GM18508 (cell line): ENCODE data around the gene IL25.
"Not testable (repeated sequence)": the region's sequence is repeated elsewhere in the genome, so short reads cannot be mapped to it uniquely, and the experiment has no call there.

ENCODE experiments used
- ATAC-seq: cut with Tn5 transposase; IDR thresholded peaks from one replicate; pipeline ENCODE4 v1.9.1; 2021; ENCODE audit warnings: moderate number of reproducible peaks; ENCODE audit not compliant: insufficient read depth, unreplicated experiment

The IL25 gene

DNA sequence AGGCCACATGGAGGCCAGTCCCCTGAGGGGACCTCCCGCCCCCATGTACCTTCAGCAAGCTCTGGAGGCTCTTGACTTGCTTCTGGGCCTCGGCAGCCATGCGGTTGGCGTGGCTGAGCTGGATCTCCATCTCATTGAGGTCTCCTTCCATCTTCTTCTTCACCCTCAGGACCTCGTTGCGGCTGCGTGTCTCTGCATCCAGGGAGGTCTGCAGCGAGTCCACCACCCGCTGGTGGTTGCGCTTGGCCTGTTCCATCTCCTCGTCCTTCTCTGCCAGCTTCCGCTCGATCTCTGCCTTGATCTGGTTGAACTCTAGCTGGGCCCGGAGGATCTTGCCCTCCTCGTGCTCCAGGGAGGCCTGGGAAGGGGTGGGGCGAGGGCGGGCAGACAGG lies 13.7 kb downstream of the IL25 start:
- ATAC-seq, result not testable (repeated sequence)

DNA sequence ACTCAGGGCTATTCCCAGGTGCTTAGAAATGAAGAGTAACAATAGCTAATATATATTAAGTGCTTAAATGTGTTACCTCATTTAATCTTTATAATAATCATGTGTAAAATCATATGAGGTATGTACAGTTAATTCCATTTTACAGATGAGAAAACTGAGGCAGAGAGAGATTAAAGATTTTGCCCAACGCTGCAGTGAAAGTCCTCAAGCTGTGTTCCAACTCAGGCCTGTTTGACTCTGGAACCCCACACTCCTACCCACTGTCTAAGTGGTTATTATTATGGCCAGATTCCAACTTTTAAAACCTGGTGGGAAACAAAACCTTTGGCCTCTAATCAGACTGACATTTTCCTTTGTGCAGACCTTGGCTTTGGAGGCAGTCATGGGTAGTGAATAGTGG lies 14.4 kb downstream of the IL25 start:
- ATAC-seq, result no peak

DNA sequence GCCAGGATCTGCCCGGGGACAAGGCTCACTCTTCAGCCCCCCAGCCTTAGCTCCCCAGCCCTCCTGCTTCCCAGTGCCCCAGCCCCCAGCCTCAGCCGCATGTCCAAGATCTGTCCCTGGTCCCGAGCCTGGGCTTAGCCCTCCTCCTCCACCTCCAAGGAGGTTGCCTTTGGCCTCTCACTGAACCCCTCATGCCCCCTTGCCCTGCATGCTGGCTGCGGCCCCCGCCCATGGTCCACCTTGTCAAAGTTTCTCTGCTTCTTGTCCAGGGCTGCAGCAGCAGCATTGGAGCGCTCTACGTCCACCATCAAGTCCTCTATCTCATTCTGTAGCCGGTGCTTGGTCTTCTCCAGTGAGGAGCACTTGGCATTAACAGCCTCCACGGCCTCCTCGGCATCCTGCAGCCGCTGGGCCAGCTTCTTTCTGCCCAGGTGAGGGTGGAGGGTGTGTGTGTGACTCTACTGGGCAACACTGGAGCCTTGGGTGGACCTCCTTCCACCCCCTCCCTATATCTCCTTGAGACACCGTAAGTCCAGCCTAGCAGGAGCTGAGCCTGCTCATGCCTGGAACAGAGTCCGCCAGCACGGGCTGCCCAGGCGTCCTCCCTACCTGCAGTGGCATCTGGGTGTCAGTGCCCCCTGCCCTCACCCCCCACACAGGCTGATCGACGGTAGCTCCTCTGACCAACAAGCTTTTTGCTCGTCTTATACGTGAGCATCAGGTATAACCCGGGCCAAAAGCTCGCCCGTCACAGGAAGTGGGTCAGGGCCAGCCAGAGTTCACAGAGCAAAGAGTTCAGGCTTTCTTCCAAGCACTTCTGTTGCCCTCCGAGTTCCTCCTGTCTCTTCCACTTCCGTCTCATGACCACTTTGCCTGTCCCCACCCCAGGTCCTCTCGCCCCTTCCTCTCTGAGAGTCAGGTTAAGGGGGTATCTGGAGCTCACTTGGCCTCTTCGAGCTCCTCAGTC lies 15.6 kb downstream of the IL25 start:
- no peak for ATAC-seq

DNA sequence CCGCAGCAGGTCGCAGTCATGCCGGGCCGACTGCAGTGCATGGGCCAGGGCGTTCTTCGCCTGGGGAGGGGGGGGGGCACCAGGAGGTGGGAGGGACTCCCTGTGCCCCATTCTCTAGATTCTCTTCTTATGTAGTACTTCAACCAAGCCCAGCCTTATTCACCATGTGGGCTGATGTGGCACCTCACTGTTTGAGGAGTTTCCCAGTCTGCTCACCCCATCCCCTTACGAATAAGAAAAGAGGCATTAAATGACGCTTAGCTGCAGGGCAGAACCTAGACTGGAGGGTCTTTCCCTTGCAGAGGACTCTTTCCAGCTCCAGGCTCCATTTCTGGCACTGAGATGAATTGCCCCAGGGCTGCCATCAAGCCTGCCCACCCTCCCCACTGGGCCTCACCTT lies 16.4 kb downstream of the IL25 start:
- no peak for ATAC-seq

DNA sequence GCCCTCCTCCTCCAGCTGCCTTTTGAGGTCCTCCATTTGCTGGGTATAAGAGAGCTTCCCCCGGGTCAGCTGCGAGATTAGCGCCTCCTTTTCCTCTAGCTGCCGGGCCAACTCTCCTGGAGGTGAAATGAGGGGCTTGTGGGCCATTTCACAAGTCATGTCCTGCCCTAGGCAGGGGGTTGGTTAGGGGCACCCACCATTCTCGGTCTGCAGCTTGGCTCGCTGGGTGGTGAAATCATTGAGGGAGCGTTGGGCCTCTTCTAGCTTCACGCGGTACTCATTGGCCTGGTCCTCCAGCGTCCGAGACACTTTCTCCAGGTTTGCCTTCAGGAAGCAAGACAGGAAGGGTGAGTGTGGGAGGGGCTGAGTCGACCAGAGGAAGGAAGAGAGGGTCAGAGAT lies 16.8 kb downstream of the IL25 start:
- no peak for ATAC-seq

DNA sequence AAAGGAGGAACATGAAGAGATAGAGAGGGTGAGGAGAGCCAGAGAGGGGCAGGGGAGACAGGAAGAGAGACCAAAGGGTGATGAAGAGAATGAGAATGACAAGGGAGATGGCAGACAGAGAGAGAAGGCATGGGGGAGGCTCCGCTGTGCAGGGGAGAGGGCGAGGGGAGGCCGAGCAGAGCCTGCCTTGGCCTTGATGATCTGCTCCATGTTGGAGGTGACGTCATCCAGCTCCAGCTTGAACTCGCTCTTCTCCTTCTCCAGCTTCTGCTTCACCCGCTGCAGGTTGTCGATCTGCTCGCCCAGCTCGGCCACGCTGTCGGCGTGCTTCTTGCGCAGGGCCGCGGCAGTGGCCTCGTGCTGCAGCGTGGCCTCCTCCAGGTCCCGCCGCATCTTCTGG lies 17.3 kb downstream of the IL25 start:
- ATAC-seq, result not testable (repeated sequence)

DNA sequence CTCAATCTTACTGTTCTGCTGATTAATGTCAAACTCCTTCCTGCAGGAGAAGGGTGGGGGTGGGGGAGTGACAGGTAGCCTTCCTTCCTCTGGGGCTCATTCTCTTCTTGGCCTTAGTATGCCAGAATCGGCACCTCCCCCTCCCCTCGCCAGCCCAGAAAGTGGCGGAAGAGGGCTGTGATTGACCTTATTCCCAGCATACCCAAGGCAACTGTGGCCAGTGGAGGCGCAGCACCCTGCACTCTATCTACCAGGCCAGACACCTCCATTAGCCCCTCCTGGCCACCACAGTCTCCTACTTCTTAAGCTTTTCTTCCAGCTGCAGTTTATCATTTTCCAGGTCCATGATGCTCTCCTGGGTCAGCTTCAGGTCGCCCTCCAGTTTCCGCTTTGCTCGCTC lies 20.0 kb downstream of the IL25 start:
- ATAC-seq, result no peak

DNA sequence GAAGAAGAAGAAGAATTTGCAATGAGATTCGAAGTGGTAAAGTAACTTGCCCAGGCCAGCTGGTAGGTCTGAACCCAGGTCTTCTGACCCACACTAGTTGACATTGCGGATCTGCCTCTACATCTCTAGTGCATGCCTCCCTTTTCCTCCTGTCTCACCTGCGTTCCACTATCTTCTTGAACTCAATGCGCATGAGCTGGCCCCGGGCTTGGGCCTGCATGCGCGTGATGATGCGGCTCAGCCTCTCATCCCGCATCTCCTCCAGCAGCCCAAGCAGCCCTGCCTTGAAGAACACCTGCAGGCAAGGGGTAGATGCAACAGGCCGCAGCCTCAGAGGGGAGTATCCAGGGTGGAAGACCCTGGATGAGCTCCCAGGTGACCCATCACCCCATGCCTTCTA lies 23.5 kb downstream of the IL25 start:
- ATAC-seq, result no peak

DNA sequence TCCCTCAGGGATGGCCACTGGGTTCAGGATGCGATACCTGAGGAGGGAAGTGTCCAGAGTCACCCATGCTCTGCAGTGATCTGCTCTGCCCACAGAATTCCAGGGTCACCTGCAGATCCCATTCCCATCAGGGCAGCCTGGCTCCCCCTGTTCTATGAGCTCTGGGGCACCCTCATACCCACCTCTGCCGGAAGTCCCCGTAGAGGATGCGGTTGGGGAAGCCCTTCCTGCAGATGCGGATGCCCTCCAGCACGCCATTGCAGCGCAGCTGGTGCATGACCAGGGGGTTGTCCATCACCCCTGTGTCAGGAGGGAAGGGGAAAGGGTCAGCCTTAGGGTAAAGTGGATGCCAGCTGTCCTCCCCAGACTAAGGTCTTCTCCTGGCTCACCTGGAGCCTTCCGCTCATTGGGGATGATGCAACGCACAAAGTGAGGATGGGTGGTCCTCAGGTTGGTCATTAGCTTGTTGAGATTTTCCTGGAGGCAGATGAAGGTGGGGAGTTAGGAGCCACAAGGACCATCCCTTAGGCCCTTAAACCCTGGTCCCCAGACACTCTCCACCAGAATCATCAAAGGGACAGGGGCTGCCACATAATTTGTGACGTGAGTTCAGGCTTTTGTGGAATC lies 24.3 kb downstream of the IL25 start:
- no peak for ATAC-seq

DNA sequence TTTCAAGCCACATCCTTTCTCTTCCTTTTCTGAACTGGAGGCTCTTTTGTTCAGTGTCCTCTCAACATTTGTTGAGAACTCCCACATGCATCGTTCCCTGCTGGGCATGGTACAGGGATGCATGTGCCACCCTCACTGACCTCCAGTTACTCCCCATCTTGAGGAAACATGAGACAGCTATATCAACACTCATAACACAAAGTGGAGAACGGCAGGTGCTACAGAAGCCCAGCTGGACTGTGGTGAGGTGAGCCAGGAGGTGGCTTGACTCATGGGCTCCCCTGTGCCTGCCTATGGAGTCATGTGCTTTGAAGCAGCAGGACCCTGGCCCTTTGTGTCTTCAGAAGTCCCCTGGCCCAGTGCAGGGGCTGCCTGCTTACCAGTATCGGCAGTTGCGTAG lies 25.7 kb downstream of the IL25 start:
- no peak for ATAC-seq

DNA sequence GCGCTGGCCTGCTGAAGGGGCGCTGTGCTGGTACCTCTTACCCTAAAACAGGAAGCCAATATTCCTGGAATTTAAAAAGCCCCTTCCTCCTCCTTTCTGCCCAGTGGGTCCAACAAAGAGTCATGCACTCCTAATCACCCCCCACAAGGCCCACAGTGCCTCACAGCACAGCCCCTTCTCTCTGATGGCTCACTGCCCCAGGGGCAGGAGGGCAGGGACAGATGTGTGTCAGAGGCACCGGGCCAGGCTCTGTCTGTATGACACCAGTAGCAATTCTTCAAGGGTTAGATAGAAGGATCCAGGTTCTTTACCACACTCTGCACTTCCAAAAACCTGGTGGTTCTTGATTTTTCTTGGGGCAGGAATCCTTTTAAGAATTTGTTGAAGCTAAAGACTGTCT lies 26.5 kb downstream of the IL25 start:
- no peak for ATAC-seq

DNA sequence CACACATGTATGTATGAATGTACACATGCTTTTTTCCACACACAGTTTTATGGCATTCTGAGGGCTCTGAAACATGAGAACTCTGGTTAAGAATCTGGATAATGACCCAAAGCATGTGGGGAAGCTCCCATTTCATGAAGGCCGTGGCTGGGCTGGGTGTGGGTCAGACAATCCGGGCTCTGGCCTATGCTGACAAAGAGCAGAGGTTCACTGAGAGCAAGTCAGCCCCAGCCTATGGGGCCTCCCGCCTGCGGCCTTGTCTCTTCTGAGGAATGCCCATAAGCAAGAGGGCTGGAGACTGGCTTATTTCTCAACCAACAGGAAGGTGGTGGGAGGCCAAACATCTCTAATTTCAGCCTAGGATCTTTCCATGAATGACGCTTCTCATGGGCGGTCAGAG lies 27.0 kb downstream of the IL25 start:
- no peak for ATAC-seq

DNA sequence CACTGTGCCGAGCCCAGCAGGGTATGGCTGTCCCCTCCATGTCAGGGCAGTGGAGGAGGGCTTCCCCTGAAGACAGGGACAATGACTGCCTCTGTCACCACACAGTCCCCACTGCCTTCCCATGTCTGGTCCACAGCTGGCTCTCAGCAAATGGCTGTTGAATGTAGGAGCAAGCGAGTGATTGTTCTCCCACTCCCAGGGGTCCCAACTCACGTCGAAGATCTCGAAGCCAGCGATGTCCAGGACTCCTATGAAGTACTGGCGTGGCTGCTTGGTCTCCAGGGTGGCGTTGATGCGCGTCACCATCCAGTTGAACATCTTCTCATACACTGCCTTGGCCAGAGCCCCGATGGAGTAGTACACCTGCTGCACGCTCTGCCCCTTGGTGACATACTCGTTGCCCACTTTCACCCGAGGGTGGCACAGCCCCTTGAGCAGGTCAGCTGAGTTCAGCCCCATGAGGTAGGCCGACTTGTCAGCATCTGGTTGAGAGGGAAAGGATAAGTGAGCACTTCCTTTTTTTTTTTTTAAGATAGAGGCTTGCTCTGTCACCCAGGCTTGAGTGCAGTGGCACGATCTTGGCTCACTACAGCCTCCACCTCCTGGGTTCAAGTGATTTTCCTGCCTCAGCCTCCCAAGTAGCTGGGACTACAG lies 28.0 kb downstream of the IL25 start:
- not testable (repeated sequence) for ATAC-seq

DNA sequence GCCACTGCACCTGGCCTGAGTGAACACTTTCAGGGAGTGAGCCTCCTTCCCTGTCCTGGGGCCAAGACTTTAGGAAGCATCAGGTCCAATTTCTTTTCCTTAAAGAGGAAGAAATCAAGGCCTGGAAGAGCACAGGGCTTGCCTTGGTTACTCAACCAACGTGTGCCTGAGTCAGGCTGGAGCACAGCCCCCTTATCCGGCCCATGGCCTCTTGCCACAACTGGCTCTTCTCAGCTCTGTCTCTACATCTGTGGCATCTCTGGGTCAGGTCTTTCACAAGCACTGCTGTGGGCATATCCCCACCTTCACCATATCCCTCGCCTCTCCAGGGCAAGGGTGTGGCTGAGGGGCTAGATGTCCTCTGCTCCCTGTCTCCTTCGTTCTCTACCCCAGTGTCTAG lies 28.7 kb downstream of the IL25 start:
- no peak for ATAC-seq

DNA sequence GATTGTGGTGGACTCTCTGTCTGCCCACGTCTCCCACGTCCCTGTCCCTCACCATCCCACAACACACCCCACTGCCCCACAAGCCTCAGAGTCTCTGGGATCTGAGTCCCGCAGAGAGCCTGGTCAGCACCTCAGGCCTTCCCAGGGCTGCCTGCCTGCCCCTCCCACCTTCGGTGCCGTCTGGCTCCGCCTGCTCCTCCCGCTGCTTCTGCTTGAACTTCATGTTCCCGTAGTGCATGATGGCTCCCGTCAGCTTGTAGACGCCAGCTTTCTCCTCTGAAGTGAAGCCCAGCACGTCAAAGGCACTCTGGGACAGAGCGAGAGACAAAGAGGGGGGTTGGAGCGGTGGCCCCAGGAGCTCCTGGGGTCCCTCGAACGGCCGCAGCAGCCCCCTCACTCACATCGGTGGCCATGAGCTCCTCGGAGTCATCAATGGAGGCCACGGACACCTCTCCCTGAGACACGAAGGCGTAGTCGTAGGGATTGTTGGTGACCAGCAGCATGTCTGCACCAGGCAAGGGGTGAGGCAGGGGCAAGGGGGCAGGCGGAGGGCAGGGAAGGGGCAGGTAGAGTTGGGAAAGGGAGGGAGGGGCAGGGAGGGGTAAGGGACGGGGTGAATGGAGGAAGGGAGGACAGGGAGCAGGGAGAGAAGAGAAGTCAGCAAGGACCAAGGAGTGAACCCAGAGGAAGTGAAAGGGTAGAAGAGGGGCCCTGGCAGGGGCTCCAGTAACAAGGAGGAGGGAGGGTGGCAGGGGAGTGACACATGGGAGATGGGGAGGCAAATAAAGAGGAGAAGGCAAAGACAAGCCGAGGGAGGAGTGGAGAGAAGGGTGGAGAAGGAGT lies 29.9 kb downstream of the IL25 start:
- ATAC-seq, result no peak

DNA sequence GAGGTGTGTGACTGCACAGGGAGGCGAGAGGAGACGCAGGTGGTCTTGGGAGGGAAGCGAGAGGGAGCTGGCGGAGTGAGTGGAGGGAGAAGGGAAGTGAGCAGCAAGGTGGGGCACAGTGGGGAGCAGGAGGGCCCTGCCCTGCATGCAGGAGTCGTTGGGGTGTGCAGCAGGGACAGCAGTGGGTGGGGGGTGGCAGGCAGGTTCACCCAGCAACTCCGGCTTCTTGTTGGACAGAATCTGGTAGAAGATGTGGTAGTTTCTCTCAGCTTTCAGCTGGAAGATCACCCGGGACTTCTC lies 30.5 kb downstream of the IL25 start:
- no peak for ATAC-seq

DNA sequence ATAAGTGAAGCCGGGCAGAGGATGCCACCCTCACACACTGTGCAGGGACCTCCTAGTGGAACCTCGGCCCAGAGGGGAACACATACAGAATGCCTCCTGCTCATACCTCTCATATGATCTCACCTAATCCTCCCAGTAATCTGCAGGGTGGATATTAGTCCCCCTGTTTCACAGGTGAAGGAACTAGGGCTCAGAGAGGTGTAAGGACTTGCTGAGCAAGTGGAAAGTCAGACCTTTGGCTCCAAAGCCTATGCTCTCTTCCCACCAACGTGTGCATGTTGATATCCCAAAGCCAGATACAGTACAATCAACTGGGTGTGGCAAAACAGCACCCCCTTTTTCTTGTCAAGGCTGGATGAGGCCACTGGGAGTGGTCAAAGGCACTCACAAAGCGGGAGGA lies 31.3 kb downstream of the IL25 start:
- ATAC-seq, result no peak

DNA sequence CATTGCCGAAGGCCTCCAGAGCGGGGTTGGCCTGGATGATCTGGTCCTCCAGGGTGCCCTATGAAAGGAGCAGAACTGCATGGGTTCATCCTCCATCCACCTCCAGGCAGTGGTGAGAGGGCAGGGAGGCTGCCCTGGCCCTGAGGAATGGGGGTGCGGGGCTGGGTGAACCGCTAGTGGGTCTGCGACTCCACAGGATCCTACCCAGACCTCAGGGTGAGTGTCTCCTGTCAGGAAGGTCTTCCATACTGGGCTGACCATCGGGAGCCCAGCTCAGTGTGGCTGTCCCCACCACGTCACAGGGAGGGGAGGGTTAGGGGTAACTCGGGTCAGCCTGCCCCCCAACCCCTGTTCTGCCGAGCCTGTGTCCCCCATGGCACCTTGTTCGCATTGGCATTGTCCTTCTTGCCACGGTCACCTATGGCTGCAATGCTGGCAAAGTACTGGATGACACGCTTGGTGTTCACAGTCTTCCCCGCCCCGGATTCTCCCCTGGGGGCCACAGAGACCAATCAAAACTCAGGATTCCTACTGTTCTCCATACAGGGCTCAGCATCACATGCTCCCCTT lies 31.8 kb downstream of the IL25 start:
- ATAC-seq, result no peak

DNA sequence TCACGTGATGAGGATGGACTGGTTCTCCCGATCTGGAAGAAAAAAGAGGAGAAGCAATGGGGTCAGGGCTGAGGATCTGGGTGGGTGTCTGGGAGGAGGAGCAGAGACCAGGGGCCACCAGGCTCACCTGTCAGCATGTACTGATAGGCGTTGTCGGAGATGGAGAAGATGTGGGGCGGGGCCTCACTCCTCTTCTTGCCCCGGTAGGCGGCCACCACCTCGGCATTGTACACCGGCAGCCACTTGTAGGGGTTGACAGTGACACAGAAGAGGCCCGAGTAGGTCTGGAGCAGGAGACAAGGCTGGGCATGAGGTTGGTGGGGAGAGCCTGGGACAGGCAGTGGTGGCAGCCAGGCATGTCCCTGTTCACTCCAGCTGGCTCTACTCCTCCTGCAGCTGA lies 32.5 kb downstream of the IL25 start:
- ATAC-seq, result no peak

DNA sequence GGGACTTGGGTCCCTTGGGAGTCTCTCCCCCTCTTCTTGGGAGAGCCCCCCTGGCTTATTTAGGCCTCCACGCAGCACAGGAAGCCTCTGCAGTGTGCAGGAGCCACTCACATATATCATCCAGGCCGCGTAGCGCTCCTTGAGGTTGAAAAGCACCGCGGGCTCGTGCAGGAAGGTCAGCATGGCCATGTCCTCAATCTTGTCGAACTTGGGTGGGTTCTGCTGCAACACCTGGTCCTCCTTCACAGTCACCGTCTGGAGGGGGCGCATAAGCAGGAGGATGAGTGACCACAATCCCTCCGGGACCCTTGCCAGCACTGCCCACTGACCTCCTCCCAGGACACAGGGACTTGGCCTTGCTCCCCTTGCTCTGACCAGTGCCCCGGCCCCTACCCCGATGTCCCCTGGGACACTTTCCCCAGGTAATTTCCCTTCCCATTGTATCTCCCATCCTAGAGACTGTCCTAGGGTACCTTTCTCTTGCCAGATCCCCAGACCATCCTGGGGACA lies 33.0 kb downstream of the IL25 start:
- ATAC-seq, result no peak
